IMR-90 (cell line): ENCODE results near the gene QPRT. TPM values are rescaled to one million over a fixed set of nuclear protein-coding genes. Genes with fewer than 3 reads are reported as not detected.

Experiments used
- ATAC-seq: fragments of 200-7000 bp; cut with Tn5 transposase; 2 replicates; pipeline ENCODE4 v1.9.1; 2020; ENCODE audit warnings: low read depth, mild to moderate bottlenecking, moderate library complexity
- BruUV-seq: library from RNA; stranded (reverse); fragments of 400-500 nt; replicated peaks from 2 replicates; lab custom pipeline; 2021; lab: Mats Ljungman, UMichigan
- CTCF ChIA-PET: fragments of 300-600 bp; formaldehyde crosslinking; extraction: SDS; loops from one replicate; lab custom pipeline; 2021; ENCODE audit warnings: antibody characterized with exemption; lab: Yijun Ruan, JAX
- POLR2A ChIA-PET: fragments of 300-600 bp; sonication (Branson Sonifier 250); formaldehyde crosslinking; loops from one replicate; lab custom pipeline; 2022; ENCODE audit warnings: antibody characterized with exemption; ENCODE audit not compliant: unreplicated experiment; lab: Charles Lee
- DNase-seq: peaks from one replicate; pipeline ENCODE4 v3.0.0; 2013
- H2AFZ ChIP-seq: replicated peaks from 2 replicates; pipeline ENCODE3; 2013; ENCODE audit warnings: low read length, mild to moderate bottlenecking; ENCODE audit not compliant: poor library complexity
- H2AK5ac ChIP-seq: 2 replicates; pipeline ENCODE4 v1.6.1; 2013; ENCODE audit warnings: low read depth, low read length, inconsistent platforms
- H2AK9ac ChIP-seq: replicated peaks from 2 replicates; pipeline ENCODE3; 2013; ENCODE audit warnings: mild to moderate bottlenecking, low read depth, low read length, moderate library complexity; ENCODE audit not compliant: poor library complexity
- H2BK120ac ChIP-seq: 2 replicates; pipeline ENCODE4 v1.6.1; 2013; ENCODE audit warnings: low read depth, low read length, inconsistent platforms
- H2BK15ac ChIP-seq: 3 replicates; pipeline ENCODE4 v1.6.1; 2013; ENCODE audit warnings: low read depth, low read length, inconsistent platforms
- H2BK20ac ChIP-seq: 2 replicates; pipeline ENCODE4 v1.6.1; 2013; ENCODE audit warnings: low read depth, mild to moderate bottlenecking, inconsistent platforms, low read length, moderate library complexity
- H2BK5ac ChIP-seq: 2 replicates; pipeline ENCODE4 v1.6.1; 2013; ENCODE audit warnings: mild to moderate bottlenecking, low read depth, low read length, inconsistent platforms; ENCODE audit not compliant: poor library complexity, severe bottlenecking
- H3K14ac ChIP-seq: replicated peaks from 2 replicates; pipeline ENCODE4 v1.6.1; 2013; ENCODE audit warnings: low read depth, low read length, inconsistent platforms
- H3K18ac ChIP-seq: 2 replicates; pipeline ENCODE4 v1.6.1; 2013; ENCODE audit warnings: low read depth, low read length, control low read depth
- H3K23ac ChIP-seq: 2 replicates; pipeline ENCODE4 v1.6.1; 2013; ENCODE audit warnings: low read depth, low read length, inconsistent platforms
- H3K27ac ChIP-seq: 2 replicates; pipeline ENCODE4 v1.5.1; 2013; ENCODE audit warnings: mild to moderate bottlenecking, control low read depth, low read length; ENCODE audit not compliant: insufficient read depth
- H3K27me3 ChIP-seq: 2 replicates; pipeline ENCODE4 v1.6.1; 2013; ENCODE audit warnings: low read length; ENCODE audit not compliant: control insufficient read depth, insufficient read depth
- H3K36me3 ChIP-seq: 2 replicates; pipeline ENCODE4 v1.6.1; 2013; ENCODE audit warnings: low read length, mixed read lengths; ENCODE audit not compliant: control insufficient read depth, insufficient read depth
- H3K4ac ChIP-seq: 2 replicates; pipeline ENCODE4 v1.6.1; 2013; ENCODE audit warnings: low read depth, low read length, inconsistent platforms
- H3K4me1 ChIP-seq: 2 replicates; pipeline ENCODE4 v1.6.1; 2013; ENCODE audit warnings: low read length, mixed read lengths; ENCODE audit not compliant: control insufficient read depth, insufficient read depth
- H3K4me2 ChIP-seq: 2 replicates; pipeline ENCODE4 v1.6.1; 2013; ENCODE audit warnings: low read depth, mild to moderate bottlenecking, control low read depth, low read length, moderate library complexity
- H3K4me3 ChIP-seq: 2 replicates; pipeline ENCODE4 v1.5.1; 2013; ENCODE audit warnings: low read depth, mild to moderate bottlenecking, control low read depth, low read length, moderate library complexity; ENCODE audit not compliant: insufficient read depth
- H3K56ac ChIP-seq: 2 replicates; pipeline ENCODE4 v1.6.1; 2013; ENCODE audit warnings: low read length, inconsistent platforms; ENCODE audit not compliant: insufficient read depth; ENCODE audit errors: extremely low read depth
- H3K79me1 ChIP-seq, 2 experiments: 2 replicates each; pipeline ENCODE4 v1.6.1; 2013; ENCODE audit warnings: low read length in 2 of 2, inconsistent platforms in 1 of 2, low read depth in 1 of 2
- H3K9ac ChIP-seq: 2 replicates; pipeline ENCODE4 v1.6.1; 2013; ENCODE audit warnings: low read depth, low read length, control low read depth
- H3K9me1 ChIP-seq: 2 replicates; pipeline ENCODE4 v1.6.1; 2013; ENCODE audit warnings: low read length, inconsistent platforms; ENCODE audit not compliant: insufficient read depth
- H3K9me3 ChIP-seq: 2 replicates; pipeline ENCODE4 v1.6.1; 2013; ENCODE audit warnings: low read length; ENCODE audit not compliant: control insufficient read depth, insufficient read depth
- H4K20me1 ChIP-seq: 2 replicates; pipeline ENCODE4 v1.6.1; 2013; ENCODE audit warnings: low read length, inconsistent platforms; ENCODE audit not compliant: insufficient read depth
- H4K5ac ChIP-seq: 2 replicates; pipeline ENCODE4 v1.6.1; 2013; ENCODE audit warnings: mild to moderate bottlenecking, low read depth, low read length, control low read depth
- H4K8ac ChIP-seq, 2 experiments: 2 replicates each; pipeline ENCODE4 v1.6.1; 2013; ENCODE audit warnings: low read depth in 2 of 2, low read length in 2 of 2, control low read depth in 1 of 2, inconsistent platforms in 1 of 2
- H4K91ac ChIP-seq: 2 replicates; pipeline ENCODE4 v1.6.1; 2013; ENCODE audit warnings: low read depth, low read length, inconsistent platforms; ENCODE audit not compliant: insufficient read depth
- BHLHE40 ChIP-seq: fragments of 150-350 bp; IDR thresholded peaks from 2 replicates; pipeline ENCODE4 v1.6.1; 2016; ENCODE audit warnings: mild to moderate bottlenecking, low read depth, low read length
- CHD1 ChIP-seq: IDR thresholded peaks from 2 replicates; pipeline ENCODE4 v1.6.1; 2012; ENCODE audit warnings: low read depth, low read length, improper control_type of control experiment
- FOS ChIP-seq: fragments of 150-350 bp; IDR thresholded peaks from 2 replicates; pipeline ENCODE4 v1.6.1; 2016; ENCODE audit warnings: low read depth, low read length
- MAFK ChIP-seq: IDR thresholded peaks from 2 replicates; pipeline ENCODE4 v1.6.1; 2012; ENCODE audit warnings: low read depth, low read length, improper control_type of control experiment
- MAZ ChIP-seq: IDR thresholded peaks from 2 replicates; pipeline ENCODE4 v1.6.1; 2012; ENCODE audit warnings: low read depth, mild to moderate bottlenecking, low read length, improper control_type of control experiment, moderate library complexity, borderline replicate concordance
- NFE2L2 ChIP-seq: fragments of 150-350 bp; IDR thresholded peaks from 2 replicates; pipeline ENCODE4 v1.6.1; 2016; ENCODE audit warnings: low read depth, mild to moderate bottlenecking, low read length
- POLR2A ChIP-seq: IDR thresholded peaks from 2 replicates; pipeline ENCODE4 v1.6.1; 2012; ENCODE audit warnings: mild to moderate bottlenecking, low read depth, low read length
- RAD21 ChIP-seq: IDR thresholded peaks from 2 replicates; pipeline ENCODE4 v1.6.1; 2012; ENCODE audit warnings: low read length, improper control_type of control experiment
- RCOR1 ChIP-seq: IDR thresholded peaks from 2 replicates; pipeline ENCODE4 v1.6.1; 2012; ENCODE audit warnings: mild to moderate bottlenecking, low read length, improper control_type of control experiment; ENCODE audit not compliant: insufficient replicate concordance
- RFX5 ChIP-seq: IDR thresholded peaks from 2 replicates; pipeline ENCODE4 v1.8.0; 2012; ENCODE audit warnings: low read depth, mild to moderate bottlenecking, low read length, moderate library complexity
- SMC3 ChIP-seq: fragments of 150-350 bp; IDR thresholded peaks from 2 replicates; pipeline ENCODE4 v1.6.1; 2016; ENCODE audit warnings: low read depth, mild to moderate bottlenecking, antibody characterized with exemption, low read length, moderate library complexity
- WGBS, 2 experiments: methylation state at CpG; one replicate each; pipeline versions ENCODE4 v1.1.5 to v1.1.7; 2013; ENCODE audit warnings: missing lambda C conversion rate in 2 of 2; ENCODE audit not compliant: insufficient read length in 1 of 2; ENCODE audit errors: extremely low coverage in 2 of 2; 5-methylcytosine and 5-hydroxymethylcytosine counted together
- dilution Hi-C: fragments of 300-500 bp; cut with HindIII; formaldehyde crosslinking; loops from one replicate; pipeline ENCODE4 v1.14.3; 2018; ENCODE audit warnings: low sequenced_read_pairs; ENCODE audit not compliant: unreplicated experiment
- in situ Hi-C: fragments of 300-500 bp; cut with MboI; formaldehyde crosslinking; loops from 3 replicates; pipeline ENCODE4 v1.14.3; 2019; ENCODE audit warnings: low sequenced_read_pairs, inconsistent platforms, mixed read lengths
- intact Hi-C: fragments of 100-400 bp; cut with micrococcal nuclease; formaldehyde crosslinking; loops from 2 replicates; pipeline ENCODE4 v1.10.0; 2022
- polyA plus RNA-seq, 3 experiments: library from polyadenylated mRNA; depleted of rRNA; stranded (reverse); fragments of >200 nt; gene quantifications; 2 replicates each; pipeline ENCODE4 v1.2.3, GENCODE V29; 2012; ENCODE audit warnings: low replicate concordance in 1 of 3
- total RNA-seq: library from RNA; depleted of rRNA; stranded (reverse); fragments of >200 nt; gene quantifications from 2 replicates; pipeline ENCODE4 v1.2.3, GENCODE V29; 2012
- TF ChIP-seq, protein P1 (sequence below): fragments of 150-350 bp; IDR thresholded peaks from 2 replicates; pipeline ENCODE4 v1.6.1; 2017; ENCODE audit warnings: mild to moderate bottlenecking, antibody characterized with exemption, low read length, low read depth

The QPRT gene
- total and polyA plus RNA-seq, 2 of the 4 experiments (the other 2 are of a cell fraction): 3.4 to 6.3 TPM

- Histone ChIP-seq H2AK9ac (no peak overlapping the region), H2BK120ac (no peak overlapping the region), H3K4me1 (peaks cover 5% of the 10 kb centered on the region; the same call in 1 of the 2 replicates), H3K9ac (no peak overlapping the region), H3K9me1 (peaks cover 2% of the 10 kb centered on the region; the same call in 1 of the 2 replicates), H4K5ac (no peak overlapping the region), H2BK20ac (no peak overlapping the region), H3K4me2 (no peak overlapping the region; the same call in 1 of the 2 replicates), H3K18ac (no peak overlapping the region), H3K36me3 (peaks cover 2% of the 10 kb centered on the region; the same call in 1 of the 2 replicates), H2BK15ac (no peak overlapping the region), H3K23ac (no peak overlapping the region), H3K4ac (no peak overlapping the region), H3K56ac (no peak overlapping the region), H3K4me3 (no peak overlapping the region), H2AFZ (no peak overlapping the region), H3K9me3 (no peaks in the 10 kb centered on the region), H3K27ac (no peak overlapping the region), H3K79me1 (no peaks in the 10 kb centered on the region), H2BK5ac (no peak overlapping the region), H3K27me3 (no peaks in the 10 kb centered on the region), H4K8ac (no peak overlapping the region), H3K14ac (no peak overlapping the region), H2AK5ac (no peak overlapping the region), H4K20me1 (no peaks in the 10 kb centered on the region), H4K91ac (no peak overlapping the region)
- no CpG with 5 or more reads among the region's 10 CpGs for WGBS, 2 experiments
- no TSS peak for BruUV-seq
- dilution Hi-C loops: no loop called here
- ATAC-seq (no peak), DNase-seq (no peak)
- in situ Hi-C loops: no loop called here
- TF ChIP-seq RAD21 (no peak), SMC3 (no peak), CHD1 (no peak), FOS (no peak), RCOR1 (no peak), MAFK (no peak), POLR2A (no peak), RFX5 (no peak), MAZ (no peak), NFE2L2 (no peak), BHLHE40 (no peak)
- TF ChIP-seq, protein P1, sequence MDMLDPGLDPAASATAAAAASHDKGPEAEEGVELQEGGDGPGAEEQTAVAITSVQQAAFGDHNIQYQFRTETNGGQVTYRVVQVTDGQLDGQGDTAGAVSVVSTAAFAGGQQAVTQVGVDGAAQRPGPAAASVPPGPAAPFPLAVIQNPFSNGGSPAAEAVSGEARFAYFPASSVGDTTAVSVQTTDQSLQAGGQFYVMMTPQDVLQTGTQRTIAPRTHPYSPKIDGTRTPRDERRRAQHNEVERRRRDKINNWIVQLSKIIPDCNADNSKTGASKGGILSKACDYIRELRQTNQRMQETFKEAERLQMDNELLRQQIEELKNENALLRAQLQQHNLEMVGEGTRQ: no peak
- intact Hi-C loops: no loop called here
- ChIA-PET CTCF (interaction anchor here (1.7 kb wide), 1 partner anchor 20 kb away, joined by 5 read pairs; no protein-coding TSS in a partner anchor), POLR2A (no interaction called here)
These were observed 1.2 kb downstream of the QPRT start for GRCh38 chr16:29680180-29680598.
